B cell (primary cell): Measurements from ENCODE around the gene TBX10. TPM values are rescaled to one million over a fixed set of nuclear protein-coding genes. Genes with fewer than 3 reads are reported as not detected.
A peak's percentile ranks its signal among the peaks of the same experiment; 100 is the strongest.
"Not testable (repeated sequence)": the region's sequence is repeated elsewhere in the genome, so short reads cannot be mapped to it uniquely, and the experiment has no call there.

Source experiments
- ATAC-seq: fragments of 200-7000 bp; cut with Tn5 transposase; one replicate; pipeline ENCODE4 v1.10.0; 2021; ENCODE audit warnings: low read depth, mild to moderate bottlenecking, moderate number of reproducible peaks, moderate library complexity
- CTCF ChIA-PET: fragments of 350-600 bp; sonication (Branson Sonifier 250); formaldehyde crosslinking; loops from one replicate; lab custom pipeline; 2021; ENCODE audit warnings: antibody characterized with exemption, inconsistent platforms; lab: Charles Lee
- POLR2A ChIA-PET: fragments of 350-600 bp; sonication (Branson Sonifier 250); formaldehyde crosslinking; loops from one replicate; lab custom pipeline; 2021; ENCODE audit warnings: antibody characterized with exemption; lab: Charles Lee
- DNase-seq: peaks from one replicate; pipeline ENCODE4 v3.0.0; 2013
- H2AFZ ChIP-seq: 2 replicates; pipeline ENCODE4 v1.6.1; 2012; ENCODE audit warnings: mild to moderate bottlenecking, low read depth, low read length; ENCODE audit not compliant: insufficient read depth, poor library complexity, severe bottlenecking
- H3K27ac ChIP-seq, 2 donors: 1 replicate in 1 of 2; 2 replicates in 1 of 2; pipeline ENCODE4 v1.5.1; 2012 to 2013; ENCODE audit warnings: low read length in 2 of 2, mild to moderate bottlenecking in 2 of 2, moderate library complexity in 1 of 2
- H3K27me3 ChIP-seq, 4 experiments: fragments of 200-600 bp in 1 of 4; sonication (generic) in 1 of 4; replicated peaks in 1 of 4; 1 replicate in 2 of 4; 2 replicates in 2 of 4; pipeline versions ENCODE4 v1.6.1 to v1.7.0; 2013 to 2016; ENCODE audit warnings: low read length in 3 of 4, mild to moderate bottlenecking in 2 of 4, mixed read lengths in 1 of 4, moderate library complexity in 1 of 4; ENCODE audit not compliant: insufficient read depth in 4 of 4, control insufficient read depth in 3 of 4; ENCODE audit errors: control extremely low read depth in 1 of 4
- H3K36me3 ChIP-seq, 2 experiments: replicated peaks in 1 of 2; 1 replicate in 1 of 2; 2 replicates in 1 of 2; pipeline versions ENCODE4 v1.6.1 to v1.7.1; 2013; ENCODE audit warnings: low read length in 1 of 2; ENCODE audit not compliant: insufficient read depth in 2 of 2, control insufficient read depth in 1 of 2; ENCODE audit errors: control extremely low read depth in 1 of 2, extremely low read depth in 1 of 2
- H3K4me1 ChIP-seq, 2 donors: fragments of 200-600 bp in 1 of 2; sonication (generic) in 1 of 2; 1 replicate in 1 of 2; 2 replicates in 1 of 2; pipeline versions ENCODE4 v1.5.1 to v1.6.1; 2013 to 2017; ENCODE audit warnings: low read length in 2 of 2; ENCODE audit not compliant: control insufficient read depth in 2 of 2, insufficient read depth in 2 of 2
- H3K4me2 ChIP-seq: replicated peaks from 2 replicates; pipeline ENCODE3; 2012; ENCODE audit warnings: mild to moderate bottlenecking, low read depth, low read length; ENCODE audit not compliant: poor library complexity, severe bottlenecking
- H3K4me3 ChIP-seq, 5 experiments: fragments of 200-600 bp in 1 of 5; sonication (generic) in 1 of 5; 1 replicate in 3 of 5; 2 replicates in 2 of 5; pipeline versions ENCODE4 v1.5.1 to v1.7.0; 2011 to 2016; ENCODE audit warnings: low read length in 4 of 5, mild to moderate bottlenecking in 4 of 5, low read depth in 2 of 5, control low read depth in 1 of 5, moderate library complexity in 1 of 5; ENCODE audit not compliant: insufficient read depth in 1 of 5; ENCODE audit errors: control extremely low read depth in 1 of 5, extremely low read depth in 1 of 5
- H3K79me2 ChIP-seq: fragments of 200-600 bp; sonication (generic); one replicate; pipeline ENCODE4 v1.6.0; 2016; ENCODE audit warnings: low read length; ENCODE audit not compliant: control insufficient read depth, insufficient read depth
- H3K9ac ChIP-seq: fragments of 200-600 bp; sonication (generic); 2 replicates; pipeline ENCODE4 v1.6.1; 2017; ENCODE audit warnings: mild to moderate bottlenecking, low read length, moderate library complexity
- H3K9me3 ChIP-seq, 3 donors: one replicate each; pipeline versions ENCODE4 v1.6.1 to v1.7.1; 2013; ENCODE audit warnings: low read length in 2 of 3; ENCODE audit not compliant: control insufficient read depth in 2 of 3, insufficient read depth in 1 of 3; ENCODE audit errors: control extremely low read depth in 1 of 3
- H4K20me1 ChIP-seq: 2 replicates; pipeline ENCODE4 v1.6.0; 2012; ENCODE audit warnings: mild to moderate bottlenecking, low read length; ENCODE audit not compliant: insufficient read depth, control insufficient read depth, poor library complexity, severe bottlenecking
- H3K27ac Mint-ChIP-seq: one replicate; pipeline ENCODE4 v1.8.0; 2021; ENCODE audit warnings: mixed read lengths
- H3K27me3 Mint-ChIP-seq: one replicate; pipeline ENCODE4 v1.8.0; 2021; ENCODE audit warnings: mixed read lengths
- H3K4me1 Mint-ChIP-seq: one replicate; pipeline ENCODE4 v1.8.0; 2021; ENCODE audit warnings: mixed read lengths
- H3K4me3 Mint-ChIP-seq: one replicate; pipeline ENCODE4 v1.8.0; 2021; ENCODE audit warnings: mixed read lengths
- H3K9me3 Mint-ChIP-seq: one replicate; pipeline ENCODE4 v1.8.0; 2022; ENCODE audit warnings: mixed read lengths; ENCODE audit not compliant: insufficient read depth
- CTCF ChIP-seq: fragments of 200-600 bp; IDR thresholded peaks from one replicate; pipeline ENCODE4 v1.8.0; 2022; ENCODE audit warnings: antibody characterized with exemption, mild to moderate bottlenecking
- EZH2 ChIP-seq: IDR thresholded peaks from 2 replicates; pipeline ENCODE4 v1.6.1; 2012; ENCODE audit warnings: borderline replicate concordance, low read depth, mild to moderate bottlenecking, moderate library complexity, low read length; ENCODE audit not compliant: insufficient read depth, poor library complexity, severe bottlenecking
- WGBS: methylation state at CpG from one replicate; pipeline ENCODE4 v1.1.5; 2013; ENCODE audit warnings: missing lambda C conversion rate; ENCODE audit not compliant: insufficient coverage; 5-methylcytosine and 5-hydroxymethylcytosine counted together
- intact Hi-C: fragments of 100-400 bp; cut with micrococcal nuclease; formaldehyde crosslinking; loops from one replicate; pipeline ENCODE4 v1.10.0; 2022
- polyA plus RNA-seq: library from polyadenylated mRNA; depleted of rRNA; stranded (reverse); fragments of >200 nt; gene quantifications from 2 replicates; pipeline ENCODE4 v1.2.3, GENCODE V29; 2012
- total RNA-seq, 2 donors: library from RNA; stranded (reverse); fragments of 120-200 nt in 1 of 2; gene quantifications; 1 replicate in 1 of 2; 2 replicates in 1 of 2; pipeline versions ENCODE4 v1.2.3 to v1.2.4, GENCODE V29; 2013 to 2022

Gene TBX10
- total and polyA plus RNA-seq, 2 donors (not counting 1 experiment from before 2014, with no cell fraction given), result not detected

GRCh38 chr11:67659651-67660165, 20.1 kb upstream of the TBX10 start:
- not testable (repeated sequence) for H3K9me3 Mint-ChIP-seq, H4K20me1 ChIP-seq, ATAC-seq, H3K27ac ChIP-seq, H3K9ac ChIP-seq, H3K27me3 Mint-ChIP-seq, H3K4me3 ChIP-seq, H3K27me3 ChIP-seq, H3K4me3 Mint-ChIP-seq, DNase-seq, H2AFZ ChIP-seq, H3K36me3 ChIP-seq, H3K27ac Mint-ChIP-seq, H3K79me2 ChIP-seq, H3K4me1 Mint-ChIP-seq
- intact Hi-C loops, result loop anchor here (1.0 kb wide), 5 partner anchors 11 to 87 kb away; partner anchors contain the start of gene NUDT8
- ChIA-PET CTCF (interaction anchor here (0.6 to 9.0 kb wide), 20 partner anchors 8 to 617 kb away, joined by 3 to 149 read pairs (median 3); partner anchors contain the start of genes ACY3 and NUDT8), POLR2A (interaction anchor here (1.0 to 1.3 kb wide), 3 partner anchors 29 to 246 kb away, joined by 3 to 6 read pairs (median 4); partner anchors contain the start of gene NUDT8)
- TF ChIP-seq CTCF, result peak; percentile 61
- Histone ChIP-seq H3K4me2 (peak overlapping the region; percentile 54), H3K4me1 (peaks cover 8 to 11% of the 10 kb centered on the region in 2 donors), H3K9me3 (peaks cover 0 to 20% (median 15%) of the 10 kb centered on the region in 3 donors)
- no CpG with 5 or more reads among the region's 5 CpGs for WGBS

GRCh38 chr11:67657300-67657699, 17.7 kb upstream of the TBX10 start:
- Histone ChIP-seq H3K9me3 (peaks cover 0 to 22% (median 15%) of the 10 kb centered on the region in 3 donors), H3K27ac (no peak overlapping the region), H3K4me1 (peaks cover 8 to 11% of the 10 kb centered on the region in 2 donors), H3K27me3 (no peaks in the 10 kb centered on the region), H2AFZ (no peak overlapping the region), H3K9ac (no peak overlapping the region), H3K4me3 (no peak overlapping the region), H3K36me3 (no peaks in the 10 kb centered on the region), H3K4me2 (no peak overlapping the region), H4K20me1 (no peaks in the 10 kb centered on the region), H3K79me2 (no peaks in the 10 kb centered on the region)
- CTCF ChIA-PET, result interaction anchor here (1.2 to 9.0 kb wide), 6 partner anchors 9 to 42 kb away, joined by 3 to 149 read pairs (median 6); partner anchors contain the start of genes ACY3 and NUDT8
- 50% methylated on average over 2 of the region's 3 CpGs for WGBS
- peaks cover 9% of the 10 kb centered on the region for H3K4me1 Mint-ChIP-seq
- no peaks in the 10 kb centered on the region for H3K9me3 Mint-ChIP-seq
- no peak overlapping the region for H3K4me3 Mint-ChIP-seq
- intact Hi-C loops, result no loop called here
- DNase-seq (no peak), ATAC-seq (no peak)
- POLR2A ChIA-PET, result no interaction called here
- no peaks in the 10 kb centered on the region for H3K27me3 Mint-ChIP-seq
- TF ChIP-seq CTCF (no peak), EZH2 (no peak)
- no peak overlapping the region for H3K27ac Mint-ChIP-seq
